HCT116 (cell line): ENCODE data around the gene GABRB3. TPM values are rescaled to one million over a fixed set of nuclear protein-coding genes. Genes with fewer than 3 reads are reported as not detected.

ENCODE experiments used
- ATAC-seq: fragments of 200-7000 bp; cut with Tn5 transposase; 2 replicates; pipeline ENCODE4 v1.9.1; 2020; ENCODE audit warnings: mild to moderate bottlenecking, moderate library complexity
- BruUV-seq: library from RNA; stranded (reverse); fragments of 400-500 nt; replicated peaks from 2 replicates; lab custom pipeline; 2021; lab: Mats Ljungman, UMichigan
- CTCF ChIA-PET: fragments of 300-600 bp; sonication (Branson Sonifier 250); formaldehyde crosslinking; loops from one replicate; lab custom pipeline; 2021; ENCODE audit warnings: antibody characterized with exemption; lab: Charles Lee
- POLR2A ChIA-PET: fragments of 300-600, 350-600 bp; sonication (Branson Sonifier 250); formaldehyde crosslinking; loops from one replicate; lab custom pipeline; 2021; ENCODE audit warnings: antibody characterized with exemption; lab: Charles Lee
- RAD21 ChIA-PET, 2 experiments: fragments of 300-600 bp; sonication (Branson Sonifier 250); formaldehyde crosslinking; loops; one replicate each; lab custom pipeline; 2023; ENCODE audit warnings: low total read pairs in 2 of 2; ENCODE audit not compliant: uncharacterized antibody in 2 of 2, unreplicated experiment in 2 of 2, low non-redundant PET in 1 of 2; lab: Charles Lee
- DNase-seq: peaks from one replicate; pipeline ENCODE4 v3.0.0-alpha.2; 2010; ENCODE audit warnings: low read depth, low spot score
- H2AFZ ChIP-seq: fragments of 200-600 bp; shearing (Covaris generic), sonication (generic); 2 replicates; pipeline ENCODE4 v1.6.1; 2017; ENCODE audit warnings: low read depth, mixed run types, mixed read lengths, antibody characterized with exemption, low read length; ENCODE audit not compliant: poor library complexity, severe bottlenecking
- H3K27ac ChIP-seq: 2 replicates; pipeline ENCODE4 v1.5.1; 2012; ENCODE audit warnings: low read depth, low read length
- H3K27me3 ChIP-seq: fragments of 200-600 bp; sonication (generic); 2 replicates; pipeline ENCODE4 v1.6.1; 2016; ENCODE audit warnings: mixed run types, low read length, mixed read lengths; ENCODE audit not compliant: insufficient read depth
- H3K36me3 ChIP-seq, 2 experiments: fragments of 200-500 bp in 1 of 2; fragments of 200-600 bp in 1 of 2; sonication (Bioruptor generic) in 1 of 2; sonication (generic) in 1 of 2; 2 replicates each; pipeline versions ENCODE4 v1.5.1 to v1.6.1; 2014 to 2016; ENCODE audit warnings: low read length in 2 of 2, inconsistent platforms in 1 of 2, mixed read lengths in 1 of 2, mixed run types in 1 of 2; ENCODE audit not compliant: insufficient read depth in 2 of 2, control insufficient read depth in 1 of 2
- H3K4me1 ChIP-seq, 2 experiments: fragments of 200-600 bp in 1 of 2; sonication (generic) in 1 of 2; 2 replicates each; pipeline versions ENCODE4 v1.5.1 to v1.6.1; 2012 to 2017; ENCODE audit warnings: low read length in 2 of 2, inconsistent platforms in 1 of 2, mild to moderate bottlenecking in 1 of 2, mixed read lengths in 1 of 2, mixed run types in 1 of 2, moderate library complexity in 1 of 2; ENCODE audit not compliant: insufficient read depth in 2 of 2, control insufficient read depth in 1 of 2
- H3K4me2 ChIP-seq: fragments of 200-600 bp; sonication (generic); 2 replicates; pipeline ENCODE4 v1.6.1; 2017; ENCODE audit warnings: mixed run types, low read length, mixed read lengths
- H3K4me3 ChIP-seq, 2 experiments: fragments of 200-600 bp in 1 of 2; sonication (generic) in 1 of 2; replicated peaks in 1 of 2; 2 replicates each; pipeline ENCODE4 v1.5.1; 2011 to 2016; ENCODE audit warnings: low read length in 2 of 2, control low read depth in 1 of 2, low read depth in 1 of 2, mild to moderate bottlenecking in 1 of 2, mixed read lengths in 1 of 2, mixed run types in 1 of 2
- H3K79me2 ChIP-seq: fragments of 200-600 bp; sonication (generic); 2 replicates; pipeline ENCODE4 v1.6.1; 2017; ENCODE audit warnings: mild to moderate bottlenecking, mixed run types, low read length, moderate library complexity, mixed read lengths; ENCODE audit not compliant: insufficient read depth
- H3K9ac ChIP-seq: fragments of 200-600 bp; sonication (generic); 2 replicates; pipeline ENCODE4 v1.6.1; 2016; ENCODE audit warnings: low read length, mixed read lengths
- H3K9me2 ChIP-seq: fragments of 200-600 bp; sonication (generic), shearing (Covaris generic); 2 replicates; pipeline ENCODE4 v1.6.1; 2017; ENCODE audit warnings: mixed run types, mild to moderate bottlenecking, moderate library complexity; ENCODE audit not compliant: insufficient read depth
- H3K9me3 ChIP-seq, 2 experiments: fragments of 200-500 bp in 1 of 2; fragments of 200-600 bp in 1 of 2; sonication (Bioruptor generic) in 1 of 2; sonication (generic) in 1 of 2; 2 replicates each; pipeline ENCODE4 v1.6.1; 2014 to 2017; ENCODE audit warnings: low read length in 2 of 2, mixed read lengths in 2 of 2, inconsistent platforms in 1 of 2, low read depth in 1 of 2, mild to moderate bottlenecking in 1 of 2, mixed run types in 1 of 2, moderate library complexity in 1 of 2; ENCODE audit not compliant: control insufficient read depth in 1 of 2, insufficient read depth in 1 of 2
- H4K20me1 ChIP-seq: fragments of 200-600 bp; sonication (generic), shearing (Covaris generic); 2 replicates; pipeline ENCODE4 v1.6.1; 2017; ENCODE audit warnings: mixed run types, mild to moderate bottlenecking, moderate library complexity; ENCODE audit not compliant: insufficient read depth
- CBX3 ChIP-seq: IDR thresholded peaks from 2 replicates; pipeline ENCODE4 v1.6.1; 2012; ENCODE audit warnings: low read depth
- CTCF ChIP-seq, 3 experiments: fragments of 200-600 bp in 1 of 3; sonication (generic) in 1 of 3; IDR thresholded peaks in 2 of 3; conservative IDR thresholded peaks in 1 of 3; 2 replicates each; pipeline ENCODE4 v1.5.1; 2012 to 2017; ENCODE audit warnings: low read depth in 2 of 3, low read length in 2 of 3, antibody characterized with exemption in 1 of 3, borderline replicate concordance in 1 of 3, control low read depth in 1 of 3, mild to moderate bottlenecking in 1 of 3, mixed read lengths in 1 of 3, mixed run types in 1 of 3, moderate library complexity in 1 of 3; ENCODE audit not compliant: insufficient read depth in 1 of 3
- EGR1 ChIP-seq: IDR thresholded peaks from 2 replicates; pipeline ENCODE4 v1.6.1; 2012; ENCODE audit warnings: low read depth
- JUND ChIP-seq: IDR thresholded peaks from 2 replicates; pipeline ENCODE4 v1.6.1; 2012
- MAX ChIP-seq: IDR thresholded peaks from 2 replicates; pipeline ENCODE4 v1.6.1; 2012
- POLR2AphosphoS5 ChIP-seq: IDR thresholded peaks from 2 replicates; pipeline ENCODE4 v1.6.1; 2011; ENCODE audit warnings: mild to moderate bottlenecking, low read depth, low read length, moderate library complexity
- YY1 ChIP-seq: IDR thresholded peaks from 2 replicates; pipeline ENCODE4 v1.6.1; 2011; ENCODE audit warnings: low read length, low read depth, moderate library complexity, mild to moderate bottlenecking; ENCODE audit not compliant: insufficient replicate concordance; ENCODE audit errors: extremely low read depth
- intact Hi-C: fragments of 100-400 bp; cut with micrococcal nuclease; formaldehyde crosslinking; loops from 2 replicates; pipeline ENCODE4 v1.10.0; 2022
- total RNA-seq: library from RNA; stranded (reverse); gene quantifications from one replicate; pipeline ENCODE4 v1.2.1, GENCODE V29; 2021; ENCODE audit not compliant: unreplicated experiment

The GABRB3 gene
- total RNA-seq, 1 experiment from 2014 or later: 0.52 TPM

GRCh38 chr15:26624128-26624527, 148.7 kb downstream of the GABRB3 start (continued):
- TF ChIP-seq CTCF (IDR thresholded peaks at IDR 0.05 in 2 of 3, conservative IDR thresholded peaks at IDR 0.05 in 1 of 3; ENCODE audit: borderline replicate concordance in 1 of 3, insufficient read depth in 1 of 3, low read depth in 2 of 3, low read length in 2 of 3): no peak

GRCh38 chr15:26623071-26623470, 149.8 kb downstream of the GABRB3 start:
- TF ChIP-seq CBX3 (no peak), POLR2AphosphoS5 (no peak), MAX (no peak), EGR1 (no peak), YY1 (no peak), JUND (no peak)
- Histone ChIP-seq H3K9ac (no peak overlapping the region), H3K27me3 (no peaks in the 10 kb centered on the region), H3K27ac (no peak overlapping the region), H3K4me3 (no peak overlapping the region), H3K36me3 (no peaks in the 10 kb centered on the region), H4K20me1 (no peaks in the 10 kb centered on the region), H3K4me2 (no peak overlapping the region), H2AFZ (no peak overlapping the region), H3K4me1 (no peaks in the 10 kb centered on the region), H3K79me2 (no peaks in the 10 kb centered on the region), H3K9me2 (no peaks in the 10 kb centered on the region), H3K9me3 (peaks cover 10 to 34% of the 10 kb centered on the region in 2 experiments; a peak in 2 of 4 replicates)
- intact Hi-C loops: no loop called here
- no TSS peak for BruUV-seq
- RAD21 ChIA-PET: no interaction called here
- CTCF ChIA-PET: no interaction called here
- POLR2A ChIA-PET: no interaction called here
- DNase-seq (no peak), ATAC-seq (no peak)
